IPS DF 6.9 (cell line): ENCODE results near the gene TMEM174.

Experiments used
- DNase-seq: peaks from one replicate; pipeline ENCODE4 v3.0.0-alpha.2; 2013; ENCODE audit warnings: low read depth, low spot score
- H3K27ac ChIP-seq: one replicate; pipeline ENCODE4 v1.5.1; 2013; ENCODE audit warnings: low read length, control low read depth
- H3K27me3 ChIP-seq: 2 replicates; pipeline ENCODE4 v1.6.1; 2013; ENCODE audit warnings: mild to moderate bottlenecking, low read length; ENCODE audit not compliant: control insufficient read depth, insufficient read depth
- H3K36me3 ChIP-seq: 2 replicates; pipeline ENCODE4 v1.6.1; 2013; ENCODE audit warnings: low read length; ENCODE audit not compliant: control insufficient read depth, insufficient read depth
- H3K4me1 ChIP-seq: 2 replicates; pipeline ENCODE4 v1.6.1; 2013; ENCODE audit warnings: low read length; ENCODE audit not compliant: control insufficient read depth, insufficient read depth
- H3K4me3 ChIP-seq: 2 replicates; pipeline ENCODE4 v1.5.1; 2013; ENCODE audit warnings: mild to moderate bottlenecking, low read length
- H3K9me3 ChIP-seq: 2 replicates; pipeline ENCODE4 v1.6.1; 2013; ENCODE audit warnings: low read length, inconsistent platforms; ENCODE audit not compliant: control insufficient read depth, insufficient read depth
- WGBS: extraction: QIAGEN DNeasy Blood & Tissue Kit; methylation state at CpG from one replicate; pipeline ENCODE4 v1.1.7; 2013; ENCODE audit warnings: mixed read lengths, missing lambda C conversion rate; ENCODE audit not compliant: insufficient read length, insufficient coverage; 5-methylcytosine and 5-hydroxymethylcytosine counted together

TMEM174 gene

DNA sequence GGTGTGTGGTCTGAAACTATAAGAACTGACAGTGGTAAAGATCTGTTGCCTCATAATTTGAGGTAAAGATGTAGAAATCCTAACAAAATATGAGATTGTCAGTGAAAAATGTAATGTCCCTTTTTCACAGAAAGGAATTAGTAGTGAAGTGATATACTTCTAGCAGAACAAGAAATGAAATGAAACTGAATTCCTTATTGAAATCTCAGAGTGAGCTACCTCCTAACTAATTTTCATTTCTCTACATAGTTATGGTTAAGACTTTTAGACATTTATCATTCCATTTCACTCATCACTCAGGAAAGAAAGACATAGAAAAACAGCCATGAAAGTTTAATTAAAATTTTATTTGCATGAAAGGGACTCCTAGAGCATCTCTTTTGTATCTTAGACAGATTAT is 48.7 kb downstream of the TMEM174 start:
- peaks cover 1% of the 10 kb centered on the region; the same call in 1 of the 2 replicates for H3K4me1 ChIP-seq
- no peak overlapping the region for H3K27ac ChIP-seq
- peaks cover 6% of the 10 kb centered on the region; the same call in 1 of the 2 replicates for H3K27me3 ChIP-seq
- H3K4me3 ChIP-seq, result no peak overlapping the region
- no peak for DNase-seq
- no peaks in the 10 kb centered on the region for H3K9me3 ChIP-seq
- no peaks in the 10 kb centered on the region for H3K36me3 ChIP-seq

DNA sequence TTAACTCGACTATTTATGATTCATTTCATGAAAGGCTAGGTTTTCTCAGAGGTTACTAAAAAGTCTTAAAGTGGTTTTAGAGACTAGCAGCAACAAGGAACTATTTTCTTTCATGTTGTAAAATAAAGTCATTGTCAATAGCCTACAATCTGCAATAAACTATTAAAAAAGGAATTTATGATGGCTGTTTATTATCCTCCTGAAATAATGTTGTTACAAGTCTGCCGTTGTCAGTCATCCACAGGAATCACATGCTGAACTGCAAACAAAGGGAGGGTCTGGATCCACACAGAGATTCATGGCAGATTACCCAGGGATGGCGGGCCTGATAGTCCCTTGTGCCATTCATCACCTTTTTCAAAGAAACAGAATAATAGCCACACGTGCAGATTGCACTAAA is 49.2 kb downstream of the TMEM174 start:
- no peak for DNase-seq
- Histone ChIP-seq H3K4me1 (peaks cover 1% of the 10 kb centered on the region; the same call in 1 of the 2 replicates), H3K9me3 (no peaks in the 10 kb centered on the region), H3K4me3 (no peak overlapping the region), H3K27me3 (peaks cover 4% of the 10 kb centered on the region; the same call in 1 of the 2 replicates), H3K27ac (no peak overlapping the region), H3K36me3 (no peaks in the 10 kb centered on the region)
- WGBS, result no CpG with 5 or more reads among the region's 4 CpGs
